GM12891 (cell line): ENCODE measurements around the gene UNC13C.

Experiments used
- POLR2A ChIP-seq: IDR thresholded peaks from 2 replicates; pipeline ENCODE4 v1.6.1; 2011; ENCODE audit warnings: low read depth, low read length, control low read depth
- POLR2AphosphoS5 ChIP-seq: IDR thresholded peaks from 2 replicates; pipeline ENCODE4 v1.6.1; 2011; ENCODE audit warnings: low read depth, low read length, control low read depth
- POU2F2 ChIP-seq: IDR thresholded peaks from 2 replicates; pipeline ENCODE4 v1.6.1; 2011; ENCODE audit warnings: low read depth, mild to moderate bottlenecking, control low read depth, low read length, moderate library complexity
- SPI1 ChIP-seq: IDR thresholded peaks from 2 replicates; pipeline ENCODE4 v1.6.1; 2011; ENCODE audit warnings: low read depth, low read length, control low read depth
- TAF1 ChIP-seq: IDR thresholded peaks from 2 replicates; pipeline ENCODE4 v1.6.1; 2011; ENCODE audit warnings: low read depth, low read length, control low read depth

DNA sequence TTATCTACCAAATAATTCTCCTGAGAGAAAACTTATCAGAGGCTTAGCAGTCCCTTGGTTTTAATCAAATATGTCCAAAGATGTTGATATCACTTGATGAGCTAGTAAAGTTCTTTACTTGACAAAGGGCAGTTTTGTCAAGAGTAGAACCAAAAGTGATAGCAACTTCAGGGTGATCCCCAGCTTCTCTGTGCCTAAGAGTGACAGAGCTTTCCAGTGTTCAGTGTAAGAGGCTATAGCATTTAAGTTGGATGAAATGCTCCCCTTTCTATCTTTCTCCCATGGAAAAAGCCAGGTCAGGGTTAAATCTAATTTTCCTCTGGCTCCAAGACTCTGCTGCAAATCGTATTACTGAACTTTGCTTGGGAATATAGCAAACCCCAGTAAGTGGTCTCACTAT lies 120.8 kb downstream of the UNC13C start:
- TF ChIP-seq POLR2A (no peak), POLR2AphosphoS5 (no peak), TAF1 (no peak), SPI1 (no peak), POU2F2 (no peak)
